Gastroesophageal sphincter (tissue), 3 donors: ENCODE data around the gene DPM1.

Experiments
- EP300 ChIP-seq: sonication (generic); formaldehyde crosslinking; IDR thresholded peaks from one replicate; pipeline ENCODE4 v1.6.1; 2017; ENCODE audit warnings: antibody characterized with exemption, mild to moderate bottlenecking
- POLR2A ChIP-seq, 2 donors: fragments of 450-650 bp; IDR thresholded peaks; one replicate each; pipeline ENCODE4 v1.6.1; 2017; ENCODE audit warnings: antibody characterized with exemption in 2 of 2, mild to moderate bottlenecking in 2 of 2, moderate library complexity in 1 of 2
- POLR2AphosphoS5 ChIP-seq: sonication (generic); formaldehyde crosslinking; IDR thresholded peaks from one replicate; pipeline ENCODE4 v1.6.1; 2017; ENCODE audit warnings: antibody characterized with exemption
- TF ChIP-seq, protein P1 (sequence below), 4 experiments: fragments of 200-600 bp in 2 of 4; fragments of 450-650 bp in 2 of 4; sonication (generic) in 1 of 4; IDR thresholded peaks; one replicate each; pipeline ENCODE4 v1.5.1; 2017 to 2019; ENCODE audit warnings: antibody characterized with exemption in 4 of 4, mild to moderate bottlenecking in 2 of 4, moderate library complexity in 2 of 4

DNA sequence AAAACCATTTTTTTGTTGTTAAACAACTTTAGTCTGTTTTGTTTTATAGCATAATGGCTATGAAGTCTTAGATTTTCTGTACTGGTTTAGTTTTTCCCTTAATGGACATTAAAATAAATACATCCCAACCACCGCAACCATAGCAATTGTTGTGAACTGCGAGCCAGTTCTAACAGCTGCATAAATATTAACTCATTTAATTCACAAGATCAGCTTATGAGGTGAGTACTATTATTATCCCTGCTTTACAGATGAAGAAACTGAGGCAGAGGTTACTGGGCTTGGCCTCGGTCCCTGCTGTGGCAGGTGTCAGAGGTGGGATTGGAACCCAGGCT, 23.3 kb upstream of the DPM1 start:
- TF ChIP-seq, protein P1, sequence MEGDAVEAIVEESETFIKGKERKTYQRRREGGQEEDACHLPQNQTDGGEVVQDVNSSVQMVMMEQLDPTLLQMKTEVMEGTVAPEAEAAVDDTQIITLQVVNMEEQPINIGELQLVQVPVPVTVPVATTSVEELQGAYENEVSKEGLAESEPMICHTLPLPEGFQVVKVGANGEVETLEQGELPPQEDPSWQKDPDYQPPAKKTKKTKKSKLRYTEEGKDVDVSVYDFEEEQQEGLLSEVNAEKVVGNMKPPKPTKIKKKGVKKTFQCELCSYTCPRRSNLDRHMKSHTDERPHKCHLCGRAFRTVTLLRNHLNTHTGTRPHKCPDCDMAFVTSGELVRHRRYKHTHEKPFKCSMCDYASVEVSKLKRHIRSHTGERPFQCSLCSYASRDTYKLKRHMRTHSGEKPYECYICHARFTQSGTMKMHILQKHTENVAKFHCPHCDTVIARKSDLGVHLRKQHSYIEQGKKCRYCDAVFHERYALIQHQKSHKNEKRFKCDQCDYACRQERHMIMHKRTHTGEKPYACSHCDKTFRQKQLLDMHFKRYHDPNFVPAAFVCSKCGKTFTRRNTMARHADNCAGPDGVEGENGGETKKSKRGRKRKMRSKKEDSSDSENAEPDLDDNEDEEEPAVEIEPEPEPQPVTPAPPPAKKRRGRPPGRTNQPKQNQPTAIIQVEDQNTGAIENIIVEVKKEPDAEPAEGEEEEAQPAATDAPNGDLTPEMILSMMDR (IDR thresholded peaks at IDR 0.05): no peak
- TF ChIP-seq POLR2AphosphoS5 (no peak), POLR2A (IDR thresholded peaks at IDR 0.05) (no peak), EP300 (no peak)
